ENCODE results near the gene PNPO. TPM values are rescaled to one million over a fixed set of nuclear protein-coding genes. Genes with fewer than 3 reads are reported as not detected.
A peak's percentile ranks its signal among the peaks of the same experiment; 100 is the strongest.

The PNPO gene
- total RNA-seq, result 10 to 100 TPM; 14.6 to 33.6 (median 24.7) TPM

GRCh38 chr17:47941246-47942095 is at the start of gene PNPO:
TSS of gene PNPO (plus strand) at chr17:47941571. CDS start at chr17:47941676, 105 bp downstream.
- Histone ChIP-seq H3K27me3 (no peaks in the 10 kb centered on the region), H3K4me1 (peaks cover 27% of the 10 kb centered on the region), H3K36me3 (peaks cover 15% of the 10 kb centered on the region), H3K9me3 (no peaks in the 10 kb centered on the region), H3K27ac (peak within 1 kb of the TSS; percentile 57), H3K4me3 (peak within 1 kb of the TSS; percentile 60)
- DNase-seq (ENCODE audit: low spot score in 2 of 2), result peak; percentile 97 to 98
- TF ChIP-seq, protein P1, sequence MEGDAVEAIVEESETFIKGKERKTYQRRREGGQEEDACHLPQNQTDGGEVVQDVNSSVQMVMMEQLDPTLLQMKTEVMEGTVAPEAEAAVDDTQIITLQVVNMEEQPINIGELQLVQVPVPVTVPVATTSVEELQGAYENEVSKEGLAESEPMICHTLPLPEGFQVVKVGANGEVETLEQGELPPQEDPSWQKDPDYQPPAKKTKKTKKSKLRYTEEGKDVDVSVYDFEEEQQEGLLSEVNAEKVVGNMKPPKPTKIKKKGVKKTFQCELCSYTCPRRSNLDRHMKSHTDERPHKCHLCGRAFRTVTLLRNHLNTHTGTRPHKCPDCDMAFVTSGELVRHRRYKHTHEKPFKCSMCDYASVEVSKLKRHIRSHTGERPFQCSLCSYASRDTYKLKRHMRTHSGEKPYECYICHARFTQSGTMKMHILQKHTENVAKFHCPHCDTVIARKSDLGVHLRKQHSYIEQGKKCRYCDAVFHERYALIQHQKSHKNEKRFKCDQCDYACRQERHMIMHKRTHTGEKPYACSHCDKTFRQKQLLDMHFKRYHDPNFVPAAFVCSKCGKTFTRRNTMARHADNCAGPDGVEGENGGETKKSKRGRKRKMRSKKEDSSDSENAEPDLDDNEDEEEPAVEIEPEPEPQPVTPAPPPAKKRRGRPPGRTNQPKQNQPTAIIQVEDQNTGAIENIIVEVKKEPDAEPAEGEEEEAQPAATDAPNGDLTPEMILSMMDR (IDR thresholded peaks at IDR 0.05), result no peak
- TF ChIP-seq POLR2AphosphoS5 (IDR thresholded peaks at IDR 0.05), result peak in 1 of 3 donors; percentile 69
- TF ChIP-seq EP300 (IDR thresholded peaks at IDR 0.05), result no peak
- TF ChIP-seq POLR2A (IDR thresholded peaks at IDR 0.05), result peak in 1 of 2 donors; percentile 35
- WGBS, result 1% methylated on average over 31 of the region's 50 CpGs

DNA sequence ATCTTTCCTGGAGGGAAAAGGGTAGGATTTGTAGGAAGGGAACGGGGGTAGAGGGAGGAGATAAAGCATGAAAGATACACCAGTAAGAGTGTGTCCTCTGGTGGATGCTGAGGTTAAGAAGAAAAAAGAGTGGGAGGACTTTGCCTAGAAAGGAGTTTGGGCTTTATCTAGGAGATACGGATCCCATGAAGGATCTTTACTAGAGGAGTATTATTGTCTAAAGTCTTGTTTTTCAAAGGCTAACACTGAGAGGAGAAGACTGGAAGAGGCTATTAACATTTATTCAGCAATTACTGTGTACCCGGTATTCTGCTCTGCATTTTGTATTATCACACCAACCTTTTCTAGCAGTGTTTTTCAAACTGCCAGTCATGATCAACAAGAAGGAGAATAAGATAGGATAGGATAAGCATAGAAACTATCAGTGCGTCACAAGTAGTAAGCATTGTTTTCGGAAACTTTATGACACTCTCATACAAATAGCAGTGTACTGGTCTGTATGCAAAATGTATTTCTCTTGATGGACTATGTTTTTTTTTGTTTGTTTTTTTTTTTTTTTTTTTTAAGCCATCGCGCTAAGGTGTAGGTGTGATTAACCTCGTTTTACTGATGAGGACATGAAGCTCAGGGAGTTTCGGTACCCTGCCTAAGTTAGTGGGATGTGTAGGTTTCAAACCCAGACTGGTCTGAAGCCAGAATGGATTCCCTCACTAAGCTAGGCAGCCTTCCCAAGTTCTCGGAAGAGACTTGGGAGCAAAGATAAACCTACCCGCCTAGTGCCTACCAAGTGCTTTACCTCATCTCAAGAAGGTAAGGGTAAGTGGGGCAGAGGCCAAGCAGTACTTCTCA is 46.6 kb upstream of the PNPO start:
- peaks cover under 1% of the 10 kb centered on the region for H3K36me3 ChIP-seq
- WGBS, result 27% methylated on average over 11 of the region's 11 CpGs
- no peaks in the 10 kb centered on the region for H3K9me3 ChIP-seq
- no peak for TF ChIP-seq POLR2AphosphoS5 (IDR thresholded peaks at IDR 0.05)
- TF ChIP-seq, protein P1 (IDR thresholded peaks at IDR 0.05), result no peak
- no peak for DNase-seq (ENCODE audit: low spot score in 2 of 2)
- H3K27me3 ChIP-seq, result no peaks in the 10 kb centered on the region
- H3K4me1 ChIP-seq, result peaks cover 33% of the 10 kb centered on the region
- peak overlapping the region; percentile 90 for H3K27ac ChIP-seq
- peak overlapping the region; percentile 77 for H3K4me3 ChIP-seq

- Histone ChIP-seq H3K9me3 (no peaks in the 10 kb centered on the region), H3K27me3 (no peaks in the 10 kb centered on the region), H3K36me3 (peaks cover 4% of the 10 kb centered on the region), H3K4me1 (peaks cover 39% of the 10 kb centered on the region), H3K4me3 (peak overlapping the region; percentile 77), H3K27ac (peak overlapping the region; percentile 90)
- peak; percentile 57 to 90 for TF ChIP-seq POLR2A (IDR thresholded peaks at IDR 0.05)
- no peak for TF ChIP-seq EP300 (IDR thresholded peaks at IDR 0.05)
- peak in 1 of 2 donors; percentile 80 for DNase-seq (ENCODE audit: low spot score in 2 of 2)
- WGBS, result 0% methylated on average over 22 of the region's 25 CpGs
These were observed 46.0 kb upstream of the PNPO start for GRCh38 chr17:47895347-47895855.

DNA sequence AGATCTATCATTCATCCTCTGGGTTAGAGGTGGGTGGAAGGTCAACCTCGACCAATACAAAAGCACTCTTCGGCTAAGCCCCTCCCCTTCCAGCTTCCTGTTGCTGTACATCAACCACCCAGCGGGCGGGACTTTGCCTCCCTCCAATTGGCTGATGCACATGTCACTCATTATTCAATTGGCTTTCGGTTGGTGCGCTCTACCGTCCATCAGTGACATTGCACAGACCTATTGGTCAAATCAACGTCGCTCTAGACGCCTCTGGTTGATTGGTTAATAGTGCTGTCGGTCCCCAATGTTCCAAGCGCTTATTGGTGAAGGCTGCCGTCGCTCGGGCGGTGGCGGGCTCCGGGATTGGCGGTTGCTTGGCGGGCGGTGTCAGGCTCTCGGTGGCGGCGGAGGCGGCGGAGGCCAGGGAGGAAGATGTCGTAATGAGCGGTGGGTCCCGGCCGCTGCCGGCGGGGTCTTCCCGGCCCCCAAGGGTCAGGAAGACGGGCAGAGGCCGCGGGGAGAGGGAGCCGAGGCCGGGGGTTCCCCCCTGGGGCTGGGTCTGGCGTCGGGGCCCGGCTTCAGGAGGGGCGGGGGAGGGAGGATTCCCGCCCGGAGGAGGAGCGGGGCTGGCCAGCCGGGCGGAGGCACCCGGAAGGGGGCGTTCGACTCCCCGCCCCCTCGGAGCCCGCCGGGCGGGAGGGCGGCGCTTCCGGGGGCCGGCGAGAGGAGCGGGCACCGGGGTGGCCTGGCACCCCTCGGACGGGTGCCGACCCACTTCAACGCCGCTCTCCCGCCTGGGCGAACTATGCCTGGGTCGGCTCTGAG is 45.3 kb upstream of the PNPO start, which contains the start of gene SP2:
Gene SP2 (plus strand): TSS at position 381 of the 816 bp plus-strand sequence. CDS start 51 bp downstream, at position 432.
- Histone ChIP-seq H3K27ac (peak within 1 kb of the TSS; percentile 96), H3K4me3 (peak within 1 kb of the TSS; percentile 77), H3K27me3 (no peaks in the 10 kb centered on the region), H3K4me1 (peaks cover 42% of the 10 kb centered on the region), H3K9me3 (no peaks in the 10 kb centered on the region), H3K36me3 (peaks cover 4% of the 10 kb centered on the region)
- TF ChIP-seq POLR2A (IDR thresholded peaks at IDR 0.05), result peak in 1 of 2 donors; percentile 70
- TF ChIP-seq, protein P1 (IDR thresholded peaks at IDR 0.05), result peak in 1 of 2 donors; percentile 7
- TF ChIP-seq POLR2AphosphoS5 (IDR thresholded peaks at IDR 0.05), result peak in 2 of 3 donors; percentile 78 to 80
- TF ChIP-seq EP300 (IDR thresholded peaks at IDR 0.05), result no peak
- peak; percentile 99 to 100 for DNase-seq (ENCODE audit: low spot score in 2 of 2)
- WGBS, result under 1% methylated on average over 32 of the region's 70 CpGs
